IPS-18a (cell line): ENCODE results near the gene LIM2.

Experiments
- H3K27ac ChIP-seq: one replicate; pipeline ENCODE4 v1.5.1; 2013; ENCODE audit warnings: low read length
- H3K27me3 ChIP-seq: one replicate; pipeline ENCODE4 v1.6.1; 2013; ENCODE audit warnings: mild to moderate bottlenecking, low read length; ENCODE audit not compliant: control insufficient read depth, insufficient read depth
- H3K36me3 ChIP-seq: one replicate; pipeline ENCODE4 v1.6.1; 2013; ENCODE audit warnings: low read depth, low read length; ENCODE audit not compliant: control insufficient read depth
- H3K4me1 ChIP-seq: one replicate; pipeline ENCODE4 v1.6.1; 2013; ENCODE audit warnings: low read depth, low read length; ENCODE audit not compliant: control insufficient read depth
- H3K4me3 ChIP-seq: one replicate; pipeline ENCODE4 v1.5.1; 2013; ENCODE audit warnings: low read length
- H3K9ac ChIP-seq: one replicate; pipeline ENCODE4 v1.6.1; 2013; ENCODE audit warnings: mild to moderate bottlenecking, low read length, moderate library complexity
- H3K9me3 ChIP-seq: one replicate; pipeline ENCODE4 v1.6.1; 2013; ENCODE audit warnings: low read depth, low read length; ENCODE audit not compliant: control insufficient read depth

LIM2 gene

GRCh38 chr19:51337141-51337860 lies 50.5 kb downstream of the LIM2 start:
- H3K4me1 ChIP-seq: peaks cover 5% of the 10 kb centered on the region
- no peak overlapping the region for H3K27ac ChIP-seq
- no peaks in the 10 kb centered on the region for H3K36me3 ChIP-seq
- H3K9me3 ChIP-seq: no peaks in the 10 kb centered on the region
- H3K27me3 ChIP-seq: peaks cover 22% of the 10 kb centered on the region
- no peak overlapping the region for H3K9ac ChIP-seq
- no peak overlapping the region for H3K4me3 ChIP-seq

GRCh38 chr19:51333836-51334460 lies 53.8 kb downstream of the LIM2 start:
- Histone ChIP-seq H3K27me3 (no peaks in the 10 kb centered on the region), H3K36me3 (no peaks in the 10 kb centered on the region), H3K27ac (no peak overlapping the region), H3K4me1 (no peaks in the 10 kb centered on the region), H3K4me3 (no peak overlapping the region), H3K9me3 (no peaks in the 10 kb centered on the region), H3K9ac (no peak overlapping the region)

GRCh38 chr19:51331716-51332115 lies 56.1 kb downstream of the LIM2 start:
- Histone ChIP-seq H3K36me3 (no peaks in the 10 kb centered on the region), H3K4me3 (no peak overlapping the region), H3K27ac (no peak overlapping the region), H3K9ac (no peak overlapping the region), H3K27me3 (peaks cover 3% of the 10 kb centered on the region), H3K9me3 (no peaks in the 10 kb centered on the region), H3K4me1 (no peaks in the 10 kb centered on the region)

- no peak overlapping the region for H3K27ac ChIP-seq
- H3K9ac ChIP-seq: no peak overlapping the region
- peaks cover 3% of the 10 kb centered on the region for H3K27me3 ChIP-seq
- no peaks in the 10 kb centered on the region for H3K9me3 ChIP-seq
- H3K4me1 ChIP-seq: no peaks in the 10 kb centered on the region
- H3K36me3 ChIP-seq: no peaks in the 10 kb centered on the region
- H3K4me3 ChIP-seq: no peak overlapping the region
Measured at GRCh38 chr19:51331193-51331592, 56.6 kb downstream of the LIM2 start.

- Histone ChIP-seq H3K27me3 (peaks cover 3% of the 10 kb centered on the region), H3K4me1 (no peaks in the 10 kb centered on the region), H3K9me3 (no peaks in the 10 kb centered on the region), H3K36me3 (no peaks in the 10 kb centered on the region), H3K4me3 (no peak overlapping the region), H3K27ac (no peak overlapping the region), H3K9ac (no peak overlapping the region)
Measured at GRCh38 chr19:51330366-51330765, 57.4 kb downstream of the LIM2 start.
